Small intestine (tissue), 7 donors: ENCODE results near the gene MALRD1. TPM values are rescaled to one million over a fixed set of nuclear protein-coding genes. Genes with fewer than 3 reads are reported as not detected.
"Not testable (repeated sequence)": the region's sequence is repeated elsewhere in the genome, so short reads cannot be mapped to it uniquely, and the experiment has no call there.

Source experiments
- DNase-seq, 2 donors: peaks; one replicate each; pipeline versions ENCODE4 v3.0.0 to v3.0.0-alpha.2; 2013
- FAIRE-seq: peaks from 2 replicates; lab custom pipeline; 2012; peaks lifted over from hg19 to GRCh38; lab: Jason Lieb, UNC
- H3K27ac ChIP-seq, 3 donors: one replicate each; pipeline ENCODE4 v1.5.1; 2013; ENCODE audit warnings: low read length in 2 of 3, mild to moderate bottlenecking in 2 of 3, control low read depth in 1 of 3, inconsistent platforms in 1 of 3, low read depth in 1 of 3, moderate library complexity in 1 of 3
- H3K27me3 ChIP-seq, 3 donors: one replicate each; pipeline ENCODE4 v1.6.1; 2013; ENCODE audit warnings: low read length in 3 of 3, inconsistent platforms in 1 of 3; ENCODE audit not compliant: control insufficient read depth in 3 of 3, insufficient read depth in 3 of 3
- H3K36me3 ChIP-seq, 3 donors: one replicate each; pipeline ENCODE4 v1.6.1; 2013; ENCODE audit warnings: low read length in 3 of 3, inconsistent platforms in 1 of 3, low read depth in 1 of 3, mild to moderate bottlenecking in 1 of 3, moderate library complexity in 1 of 3; ENCODE audit not compliant: control insufficient read depth in 3 of 3, insufficient read depth in 2 of 3
- H3K4me1 ChIP-seq, 3 donors: one replicate each; pipeline ENCODE4 v1.6.1; 2013; ENCODE audit warnings: low read length in 2 of 3, inconsistent platforms in 1 of 3, low read depth in 1 of 3, mild to moderate bottlenecking in 1 of 3, moderate library complexity in 1 of 3; ENCODE audit not compliant: control insufficient read depth in 3 of 3, insufficient read depth in 2 of 3
- H3K4me3 ChIP-seq, 3 donors: one replicate each; pipeline ENCODE4 v1.5.1; 2013; ENCODE audit warnings: low read length in 3 of 3, control low read depth in 1 of 3, inconsistent platforms in 1 of 3, low read depth in 1 of 3, mild to moderate bottlenecking in 1 of 3, moderate library complexity in 1 of 3
- H3K9me3 ChIP-seq, 2 donors: one replicate each; pipeline ENCODE4 v1.6.1; 2013; ENCODE audit warnings: low read depth in 1 of 2, low read length in 1 of 2; ENCODE audit not compliant: control insufficient read depth in 2 of 2, insufficient read depth in 1 of 2
- WGBS, 3 donors: extraction: QIAGEN DNeasy Blood & Tissue Kit; methylation state at CpG; one replicate each; pipeline ENCODE4 v1.1.7; 2013; 5-methylcytosine and 5-hydroxymethylcytosine counted together
- polyA plus RNA-seq, 4 donors: library from polyadenylated mRNA; stranded (reverse) in 3 of 4; unstranded in 1 of 4; fragments of 200-250 nt in 3 of 4; fragments of 120-200 nt in 1 of 4; gene quantifications; one replicate each; pipeline versions ENCODE4 v1.2.1 to v1.2.3, GENCODE V29; 2013
- donor health status: healthy with polysubstance abuse.
- donor health status: control.
- donor health status: control.
- donor health status: Bipolar disorder and iron deficiency.
- donor health status: healthy.

MALRD1 gene
- polyA plus RNA-seq, 4 donors, result 21.2 to 201 (median 35.0) TPM

DNA sequence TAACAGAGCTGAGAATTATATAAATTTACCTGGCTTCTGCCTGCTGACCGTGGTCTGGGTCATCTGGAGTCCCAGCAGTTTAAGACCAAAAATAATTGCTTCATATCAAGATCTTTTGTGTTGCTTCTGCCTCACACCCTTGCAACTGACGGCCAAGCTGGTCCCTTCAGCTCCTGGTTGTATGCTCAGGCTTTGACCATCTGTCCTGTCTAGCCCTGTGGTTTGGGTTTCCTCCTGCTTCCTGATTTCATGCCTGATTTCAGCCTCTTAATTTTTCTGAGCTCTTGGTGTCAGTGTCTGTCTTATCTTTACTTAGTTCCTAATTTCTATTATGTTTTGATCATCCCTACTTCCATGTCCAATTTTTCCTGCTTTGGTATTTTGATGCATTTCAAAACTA, 679.8 kb downstream of the MALRD1 start:
- H3K9me3 ChIP-seq, result peaks cover 0 to 9% of the 10 kb centered on the region in 2 donors
- no peak for DNase-seq
- H3K4me1 ChIP-seq, result no peaks in the 10 kb centered on the region
- WGBS, 3 donors, result 68 to 84% (median 76%) methylated on average over 2 of the region's 2 CpGs
- H3K27ac ChIP-seq, result no peak overlapping the region
- no peak for FAIRE-seq
- no peaks in the 10 kb centered on the region for H3K27me3 ChIP-seq
- H3K4me3 ChIP-seq, result no peak overlapping the region
- H3K36me3 ChIP-seq, result peaks cover 0 to 2% (median 0%) of the 10 kb centered on the region in 3 donors

DNA sequence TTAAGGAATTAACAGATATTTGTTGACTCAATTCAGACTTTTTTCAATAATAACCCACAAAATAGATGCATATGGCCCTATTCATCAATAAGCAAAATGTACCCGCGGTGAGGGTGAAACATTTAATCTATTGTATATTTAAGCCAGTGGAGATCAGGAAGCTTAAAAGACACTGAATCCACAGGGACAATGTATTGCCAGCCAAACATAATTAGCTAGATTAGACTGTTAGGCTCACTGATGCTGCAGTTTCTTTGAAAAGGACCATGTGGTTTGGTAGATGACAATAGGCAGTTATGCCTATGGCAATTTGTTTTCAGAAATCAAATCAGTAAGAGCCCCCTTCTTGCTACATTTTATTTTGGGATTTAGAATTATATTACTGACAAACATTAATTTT, 680.4 kb downstream of the MALRD1 start:
- 95 to 98% (median 97%) methylated on average over 2 of the region's 2 CpGs for WGBS, 3 donors
- no peak overlapping the region for H3K4me3 ChIP-seq
- H3K9me3 ChIP-seq, result peaks cover 0 to 9% of the 10 kb centered on the region in 2 donors
- H3K27ac ChIP-seq, result no peak overlapping the region
- FAIRE-seq (no peak), DNase-seq (no peak)
- no peaks in the 10 kb centered on the region for H3K27me3 ChIP-seq
- no peaks in the 10 kb centered on the region for H3K4me1 ChIP-seq
- H3K36me3 ChIP-seq, result peaks cover 0 to 2% (median 0%) of the 10 kb centered on the region in 3 donors

DNA sequence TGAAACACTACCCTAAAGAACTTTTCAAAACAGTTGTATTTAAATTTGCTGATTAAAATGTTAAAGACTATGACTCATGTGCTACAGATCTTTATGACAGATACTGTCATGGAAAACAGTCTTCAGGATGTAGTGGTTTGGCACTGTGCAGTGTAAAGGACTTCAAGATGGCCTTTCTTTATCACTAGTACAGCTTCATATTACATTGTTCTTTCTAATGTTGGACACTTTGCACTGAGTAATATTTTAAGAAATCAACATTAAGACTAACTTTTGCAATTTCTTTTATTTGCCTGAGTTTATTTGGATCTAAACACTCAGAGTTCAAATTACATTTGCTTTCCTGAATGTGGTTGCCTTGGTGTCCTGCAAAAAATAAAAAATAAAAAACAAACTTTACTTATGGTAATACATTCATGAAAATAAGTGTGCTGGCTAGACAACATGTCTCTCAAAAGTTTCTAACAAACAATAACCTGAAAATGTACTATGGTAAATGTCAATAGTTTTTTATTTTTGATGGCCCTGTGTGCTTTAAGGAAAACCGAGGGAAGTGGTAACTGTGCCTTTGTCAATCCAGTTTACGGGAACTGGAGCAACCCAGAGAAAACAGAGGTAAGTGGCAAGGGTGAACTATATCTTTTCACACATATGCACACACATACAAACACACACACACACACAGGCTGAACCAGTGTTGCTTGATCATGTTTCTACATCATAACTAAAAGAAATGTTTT, 681.7 kb downstream of the MALRD1 start:
- DNase-seq (no peak), FAIRE-seq (no peak)
- H3K27ac ChIP-seq, result no peak overlapping the region
- WGBS, 3 donors, result 83 to 95% (median 91%) methylated on average over 2 of the region's 2 CpGs
- no peaks in the 10 kb centered on the region for H3K4me1 ChIP-seq
- H3K27me3 ChIP-seq, result no peaks in the 10 kb centered on the region
- peaks cover 0 to 5% (median 0%) of the 10 kb centered on the region in 3 donors for H3K36me3 ChIP-seq
- no peak overlapping the region for H3K4me3 ChIP-seq
- H3K9me3 ChIP-seq, result peaks cover 0 to 4% of the 10 kb centered on the region in 2 donors

DNA sequence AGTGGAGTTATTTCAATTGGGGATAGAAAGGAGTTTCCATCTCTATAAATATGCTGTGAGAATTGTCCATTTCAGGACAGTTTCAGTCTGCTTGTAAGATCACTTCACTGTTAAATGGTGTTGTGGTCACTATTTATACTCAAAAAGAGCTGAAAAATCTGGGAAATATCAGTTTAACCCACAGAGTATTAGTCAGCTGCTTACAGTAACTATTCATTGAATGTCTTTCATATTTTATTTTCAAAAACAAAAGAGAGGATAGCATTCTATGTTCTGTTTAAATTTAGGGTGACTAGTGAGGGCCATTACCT, 682.3 kb downstream of the MALRD1 start:
- no peaks in the 10 kb centered on the region for H3K4me1 ChIP-seq
- H3K4me3 ChIP-seq, result no peak overlapping the region
- peaks cover 0 to 5% (median 0%) of the 10 kb centered on the region in 3 donors for H3K36me3 ChIP-seq
- H3K27ac ChIP-seq, result no peak overlapping the region
- H3K9me3 ChIP-seq, result no peaks in the 10 kb centered on the region
- DNase-seq, result no peak
- no peak for FAIRE-seq
- H3K27me3 ChIP-seq, result no peaks in the 10 kb centered on the region

DNA sequence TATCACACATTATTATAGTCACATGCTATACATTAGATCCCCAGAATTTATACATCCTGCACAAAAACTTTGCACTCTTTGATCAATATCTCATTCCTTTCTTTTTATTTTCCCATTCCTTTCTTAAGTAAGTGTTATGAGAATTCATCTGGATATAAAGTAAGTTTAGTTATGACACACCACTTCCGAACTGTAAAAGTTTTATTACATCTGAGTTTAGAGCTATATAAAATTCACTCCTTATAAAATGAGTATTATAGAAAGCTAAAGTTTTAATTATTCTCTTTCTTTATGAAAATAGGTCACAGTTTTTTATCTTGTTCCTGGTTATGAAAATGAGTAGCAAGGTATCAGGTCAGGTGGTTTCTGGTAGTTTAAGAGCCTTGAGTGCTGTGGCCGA, 683.0 kb downstream of the MALRD1 start:
- no peaks in the 10 kb centered on the region for H3K4me1 ChIP-seq
- H3K36me3 ChIP-seq, result peaks cover 0 to 5% (median 0%) of the 10 kb centered on the region in 3 donors
- FAIRE-seq (peak; percentile 65), DNase-seq (no peak)
- WGBS, 3 donors, result 91 to 95% (median 92%) methylated on average over 2 of the region's 2 CpGs
- H3K27ac ChIP-seq, result no peak overlapping the region
- H3K27me3 ChIP-seq, result no peaks in the 10 kb centered on the region
- no peak overlapping the region for H3K4me3 ChIP-seq
- peaks cover 0 to 3% of the 10 kb centered on the region in 2 donors for H3K9me3 ChIP-seq

DNA sequence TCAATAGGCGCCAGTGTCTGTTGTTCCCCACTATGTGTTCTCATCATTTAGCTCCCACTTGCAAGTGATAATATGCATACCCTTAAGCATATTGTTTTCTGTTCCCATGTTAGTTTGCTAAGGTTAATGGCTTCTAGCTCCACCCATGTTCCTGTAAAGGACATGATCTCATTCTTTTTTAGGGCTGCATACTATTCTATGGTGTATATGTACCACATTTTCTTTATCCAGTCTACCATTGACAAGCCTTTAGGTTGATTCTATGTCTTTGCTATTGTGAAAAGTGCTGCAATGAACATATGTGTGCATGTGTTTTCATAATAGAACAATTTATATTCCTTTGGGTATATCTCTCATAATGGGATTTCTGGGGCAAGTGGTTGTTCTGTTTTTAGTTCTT, 689.8 kb downstream of the MALRD1 start:
- no peak for FAIRE-seq
- peaks cover 0 to 5% (median 0%) of the 10 kb centered on the region in 3 donors for H3K36me3 ChIP-seq
- 93 to 100% (median 95%) methylated on average over 1 of the region's 1 CpG for WGBS, 3 donors

DNA sequence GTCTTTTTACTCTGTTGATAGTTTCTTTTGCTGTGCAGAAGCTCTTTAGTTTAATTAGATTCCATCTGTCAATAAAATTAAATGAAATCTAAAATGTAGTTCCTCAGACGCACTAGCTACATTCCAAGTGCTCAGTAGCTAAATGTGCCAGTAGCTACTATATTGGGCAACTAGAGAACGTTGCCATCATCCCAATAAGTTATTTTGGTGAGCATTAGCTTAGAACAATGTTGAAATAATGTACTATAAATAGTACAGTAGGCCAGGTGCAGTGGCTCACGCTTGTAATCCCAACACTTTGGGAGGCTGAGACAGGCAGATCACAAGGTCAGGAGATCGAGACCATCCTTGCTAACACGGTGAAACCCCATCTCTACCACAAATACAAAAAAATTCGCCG, 690.6 kb downstream of the MALRD1 start:
- 89 to 97% (median 90%) methylated on average over 7 of the region's 7 CpGs for WGBS, 3 donors
- H3K36me3 ChIP-seq, H3K4me3 ChIP-seq, H3K27ac ChIP-seq, H3K4me1 ChIP-seq, DNase-seq, H3K27me3 ChIP-seq, H3K9me3 ChIP-seq, FAIRE-seq: not testable (repeated sequence)

More for the DNA sequence above, 689.8 kb downstream of the MALRD1 start:
- no peak for DNase-seq
- Histone ChIP-seq H3K4me1 (no peaks in the 10 kb centered on the region), H3K9me3 (peaks cover 0 to 3% of the 10 kb centered on the region in 2 donors), H3K27me3 (no peaks in the 10 kb centered on the region), H3K27ac (no peak overlapping the region), H3K4me3 (no peak overlapping the region)

DNA sequence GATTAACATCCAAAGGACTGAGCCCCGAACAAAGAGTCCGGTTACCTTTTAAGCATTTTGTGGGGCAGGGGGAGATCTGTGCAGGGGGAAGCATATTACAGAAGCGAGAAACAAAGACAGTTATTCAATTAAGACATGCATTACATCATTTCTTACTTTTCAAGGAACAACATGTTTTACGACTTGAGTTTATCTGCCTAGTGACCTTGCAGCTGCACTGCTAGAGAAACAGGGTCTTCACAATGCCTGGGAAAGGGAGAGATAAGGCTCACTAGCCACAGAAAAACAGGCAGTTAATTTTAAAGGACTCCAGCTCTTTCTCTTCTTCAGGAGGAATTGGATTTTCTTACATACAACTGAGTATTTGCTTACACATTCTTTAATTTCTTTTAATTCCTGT, 693.5 kb downstream of the MALRD1 start:
- not testable (repeated sequence) for H3K36me3 ChIP-seq, H3K9me3 ChIP-seq, H3K27ac ChIP-seq, DNase-seq, H3K4me3 ChIP-seq, H3K27me3 ChIP-seq, FAIRE-seq, H3K4me1 ChIP-seq
- 65 to 73% (median 69%) methylated on average over 4 of the region's 4 CpGs for WGBS, 3 donors

DNA sequence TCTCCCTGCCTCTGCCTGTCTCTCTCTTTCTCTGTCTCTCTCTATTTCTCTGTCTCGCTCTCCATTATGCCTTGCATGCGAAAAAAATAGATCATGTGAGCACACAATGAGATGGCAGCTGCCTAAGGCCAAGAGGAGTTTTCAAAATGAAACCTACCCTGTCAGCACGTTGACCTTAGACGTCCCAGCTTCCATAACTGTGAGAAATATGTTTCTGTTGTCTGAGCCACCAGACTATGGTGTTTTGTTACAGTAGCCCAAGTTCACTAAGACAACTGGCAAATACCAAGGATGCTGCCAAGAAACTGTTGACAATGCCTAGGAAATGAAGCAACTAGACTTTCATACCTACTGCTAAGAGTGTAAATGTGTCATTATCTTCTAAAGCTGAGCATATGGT, 697.1 kb downstream of the MALRD1 start:
- WGBS, 3 donors, result 87 to 91% (median 88%) methylated on average over 4 of the region's 4 CpGs
- peaks cover 0 to 5% of the 10 kb centered on the region in 2 donors for H3K9me3 ChIP-seq
- no peak for FAIRE-seq
- no peaks in the 10 kb centered on the region for H3K4me1 ChIP-seq
- H3K36me3 ChIP-seq, result no peaks in the 10 kb centered on the region
- H3K27ac ChIP-seq, result no peak overlapping the region
- H3K4me3 ChIP-seq, result no peak overlapping the region
- H3K27me3 ChIP-seq, result no peaks in the 10 kb centered on the region
- no peak for DNase-seq
